ENCODE data around the gene SPAG17. TPM values are rescaled to one million over a fixed set of nuclear protein-coding genes. Genes with fewer than 3 reads are reported as not detected.

The SPAG17 gene
- total and polyA plus RNA-seq, 5 experiments from 2014 or later = not detected

GRCh38 chr1:118158924-118159323 lies 26.1 kb downstream of the SPAG17 start:
- no peak for ATAC-seq

GRCh38 chr1:118157506-118157905 lies 27.5 kb downstream of the SPAG17 start:
- Mint-ChIP-seq H3K4me1 (no peaks in the 10 kb centered on the region), H3K27ac (no peak overlapping the region), H3K4me3 (no peak overlapping the region), H3K9me3 (peaks cover 0 to 2% (median 0%) of the 10 kb centered on the region in 9 donors), H3K36me3 (no peaks in the 10 kb centered on the region), H3K27me3 (peaks cover 0 to 9% (median 3%) of the 10 kb centered on the region in 5 donors)
- DNase-seq = no peak
- ATAC-seq = no peak
- POLR2A ChIA-PET = no interaction called here

More at GRCh38 chr1:118158924-118159323, 26.1 kb downstream of the SPAG17 start:
- Mint-ChIP-seq H3K4me1 (no peaks in the 10 kb centered on the region), H3K9me3 (peaks cover 0 to 2% (median 0%) of the 10 kb centered on the region in 9 donors), H3K27ac (no peak overlapping the region), H3K36me3 (no peaks in the 10 kb centered on the region), H3K27me3 (peaks cover 0 to 9% (median 3%) of the 10 kb centered on the region in 5 donors), H3K4me3 (no peak overlapping the region)
- no peak for DNase-seq
- POLR2A ChIA-PET = no interaction called here

DNA sequence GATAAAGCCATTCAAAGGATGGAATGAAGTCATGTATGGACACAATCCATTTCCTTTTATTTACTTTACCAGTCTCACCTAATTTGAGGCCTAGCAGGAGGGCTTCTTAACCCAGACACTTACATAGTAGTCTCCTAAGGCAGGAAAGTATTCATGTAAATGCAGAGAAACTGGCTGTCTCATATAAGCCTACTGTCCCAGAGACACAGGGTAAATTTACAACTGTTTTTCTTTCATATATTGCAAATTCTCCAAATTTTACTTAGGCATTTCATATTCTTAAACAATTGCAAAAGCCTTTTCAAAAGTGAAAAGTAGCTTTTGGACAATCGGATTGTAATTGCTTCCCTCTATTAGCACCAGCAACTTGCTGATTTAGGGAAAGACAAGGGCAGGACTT lies 29.9 kb downstream of the SPAG17 start:
- Mint-ChIP-seq H3K4me3 (no peak overlapping the region), H3K9me3 (no peaks in the 10 kb centered on the region), H3K27me3 (peaks cover 0 to 3% (median 0%) of the 10 kb centered on the region in 5 donors), H3K27ac (no peak overlapping the region), H3K4me1 (no peaks in the 10 kb centered on the region), H3K36me3 (no peaks in the 10 kb centered on the region)
- ATAC-seq (no peak), DNase-seq (no peak)
- POLR2A ChIA-PET = no interaction called here

DNA sequence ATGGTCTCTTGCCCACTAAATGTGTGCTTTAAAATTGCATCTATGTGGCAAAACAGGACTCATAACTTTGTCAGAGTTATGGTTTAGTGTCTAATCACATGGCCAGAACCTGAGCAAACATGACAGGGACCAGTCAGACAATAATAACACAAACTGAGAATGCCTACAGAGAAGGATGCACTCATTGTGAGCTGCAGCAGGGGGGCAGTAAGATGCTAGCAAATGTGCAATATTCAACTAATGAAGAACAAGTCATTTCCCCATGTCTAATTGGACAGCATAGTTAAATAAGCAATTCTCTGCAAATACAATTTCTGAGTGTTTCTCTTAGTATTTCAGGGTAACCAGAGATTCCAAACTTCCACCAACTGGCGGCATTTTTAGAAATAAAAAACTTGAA lies 30.8 kb downstream of the SPAG17 start:
- no peaks in the 10 kb centered on the region for H3K4me1 Mint-ChIP-seq
- H3K27me3 Mint-ChIP-seq = peaks cover 0 to 3% (median 0%) of the 10 kb centered on the region in 5 donors
- no peak overlapping the region for H3K27ac Mint-ChIP-seq
- no peak for DNase-seq
- H3K36me3 Mint-ChIP-seq = no peaks in the 10 kb centered on the region
- no peaks in the 10 kb centered on the region for H3K9me3 Mint-ChIP-seq
- ATAC-seq = no peak
- POLR2A ChIA-PET = no interaction called here
- H3K4me3 Mint-ChIP-seq = no peak overlapping the region

DNA sequence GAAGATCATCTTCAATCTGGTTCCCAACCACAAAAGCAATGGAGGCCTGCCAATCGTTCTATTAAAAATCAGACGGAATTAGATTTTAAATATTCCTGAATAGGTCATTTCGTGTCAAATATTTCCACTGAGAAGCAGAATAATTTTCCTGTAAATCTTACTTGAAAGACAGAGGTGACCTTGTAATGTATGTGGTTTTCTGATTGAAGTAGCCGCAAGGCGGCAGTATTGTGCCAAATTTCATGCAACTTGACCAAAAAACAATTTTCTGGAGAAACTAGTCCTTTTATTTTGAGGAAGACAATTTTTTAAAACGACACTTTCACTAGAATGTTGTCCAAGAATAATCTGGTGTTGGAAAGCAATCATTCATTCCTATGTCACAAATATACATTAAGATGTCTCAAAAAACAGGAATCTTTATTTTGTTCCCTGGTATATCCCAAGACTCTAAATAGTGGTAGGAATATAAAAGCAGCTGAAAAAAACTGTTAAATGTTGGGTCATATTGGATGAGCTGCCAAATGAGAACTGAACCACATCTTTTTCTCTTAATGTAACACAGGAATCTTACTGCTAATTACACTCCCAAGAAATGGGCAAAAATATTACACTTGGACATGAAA lies 33.6 kb downstream of the SPAG17 start:
- H3K27ac Mint-ChIP-seq = no peak overlapping the region
- no peaks in the 10 kb centered on the region for H3K9me3 Mint-ChIP-seq
- H3K36me3 Mint-ChIP-seq = no peaks in the 10 kb centered on the region
- POLR2A ChIA-PET = no interaction called here
- peaks cover 0 to 3% (median 0%) of the 10 kb centered on the region in 5 donors for H3K27me3 Mint-ChIP-seq
- DNase-seq (no peak), ATAC-seq (no peak)
- H3K4me3 Mint-ChIP-seq = no peak overlapping the region
- no peaks in the 10 kb centered on the region for H3K4me1 Mint-ChIP-seq

- Mint-ChIP-seq H3K4me3 (no peak overlapping the region), H3K27me3 (peaks cover 0 to 3% (median 0%) of the 10 kb centered on the region in 5 donors), H3K27ac (no peak overlapping the region), H3K9me3 (no peaks in the 10 kb centered on the region), H3K4me1 (no peaks in the 10 kb centered on the region), H3K36me3 (no peaks in the 10 kb centered on the region)
- POLR2A ChIA-PET = no interaction called here
- DNase-seq (no peak), ATAC-seq (no peak)
Measured at GRCh38 chr1:118149799-118150198, 35.2 kb downstream of the SPAG17 start.

- Mint-ChIP-seq H3K27ac (no peak overlapping the region), H3K9me3 (no peaks in the 10 kb centered on the region), H3K27me3 (peaks cover 0 to 10% (median 0%) of the 10 kb centered on the region in 5 donors), H3K4me1 (no peaks in the 10 kb centered on the region), H3K4me3 (no peak overlapping the region), H3K36me3 (no peaks in the 10 kb centered on the region)
- DNase-seq = no peak
- ATAC-seq = no peak
- POLR2A ChIA-PET = no interaction called here
Measured at GRCh38 chr1:118148034-118148433, 37.0 kb downstream of the SPAG17 start.

- H3K9me3 Mint-ChIP-seq = no peaks in the 10 kb centered on the region
- no peak overlapping the region for H3K27ac Mint-ChIP-seq
- H3K4me3 Mint-ChIP-seq = no peak overlapping the region
- H3K4me1 Mint-ChIP-seq = no peaks in the 10 kb centered on the region
- peaks cover 0 to 10% (median 0%) of the 10 kb centered on the region in 5 donors for H3K27me3 Mint-ChIP-seq
- ATAC-seq = no peak
- no peaks in the 10 kb centered on the region for H3K36me3 Mint-ChIP-seq
- POLR2A ChIA-PET = no interaction called here
- DNase-seq = no peak
Measured at GRCh38 chr1:118147522-118147921, 37.5 kb downstream of the SPAG17 start.

DNA sequence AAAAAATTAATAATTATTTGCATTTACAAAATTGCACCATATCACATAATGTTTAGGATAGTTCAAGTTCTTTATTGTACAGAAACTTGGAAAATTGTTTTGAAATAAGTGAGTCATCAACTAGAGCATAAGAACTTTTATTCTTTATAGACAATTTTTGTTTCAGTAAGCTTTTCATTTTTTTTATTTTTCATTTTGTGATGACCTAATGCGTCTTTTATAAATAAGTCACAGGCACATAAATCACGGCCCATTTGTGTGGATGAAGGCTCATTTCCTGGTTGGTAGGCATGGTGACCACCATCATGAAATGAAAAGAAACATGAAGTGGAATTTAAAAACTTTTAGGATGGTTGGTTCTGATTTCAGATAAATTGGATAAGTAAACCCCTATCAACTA lies 39.3 kb downstream of the SPAG17 start:
- POLR2A ChIA-PET = no interaction called here

GRCh38 chr1:118144684-118145083 lies 40.3 kb downstream of the SPAG17 start:
- peaks cover 0 to 10% (median 1%) of the 10 kb centered on the region in 5 donors for H3K27me3 Mint-ChIP-seq
- no peaks in the 10 kb centered on the region for H3K36me3 Mint-ChIP-seq
- peaks cover 0 to under 1% (median 0%) of the 10 kb centered on the region in 9 donors for H3K9me3 Mint-ChIP-seq
- ATAC-seq (no peak), DNase-seq (no peak)
- H3K27ac Mint-ChIP-seq = no peak overlapping the region
- POLR2A ChIA-PET = no interaction called here
- H3K4me1 Mint-ChIP-seq = no peaks in the 10 kb centered on the region
- no peak overlapping the region for H3K4me3 Mint-ChIP-seq

More for the DNA sequence above, 39.3 kb downstream of the SPAG17 start:
- Mint-ChIP-seq H3K36me3 (no peaks in the 10 kb centered on the region), H3K27me3 (peaks cover 0 to 10% (median 0%) of the 10 kb centered on the region in 5 donors), H3K4me3 (no peak overlapping the region), H3K27ac (no peak overlapping the region), H3K9me3 (no peaks in the 10 kb centered on the region), H3K4me1 (no peaks in the 10 kb centered on the region)
- ATAC-seq (no peak), DNase-seq (no peak)

GRCh38 chr1:118143831-118144230 lies 41.2 kb downstream of the SPAG17 start:
- H3K4me1 Mint-ChIP-seq = no peaks in the 10 kb centered on the region
- no peaks in the 10 kb centered on the region for H3K36me3 Mint-ChIP-seq
- ATAC-seq (no peak), DNase-seq (no peak)
- POLR2A ChIA-PET = no interaction called here
- peaks cover 2 to 10% (median 3%) of the 10 kb centered on the region in 5 donors for H3K27me3 Mint-ChIP-seq
- H3K27ac Mint-ChIP-seq = no peak overlapping the region
- peaks cover 0 to 6% (median 0%) of the 10 kb centered on the region in 9 donors for H3K9me3 Mint-ChIP-seq
- no peak overlapping the region for H3K4me3 Mint-ChIP-seq

DNA sequence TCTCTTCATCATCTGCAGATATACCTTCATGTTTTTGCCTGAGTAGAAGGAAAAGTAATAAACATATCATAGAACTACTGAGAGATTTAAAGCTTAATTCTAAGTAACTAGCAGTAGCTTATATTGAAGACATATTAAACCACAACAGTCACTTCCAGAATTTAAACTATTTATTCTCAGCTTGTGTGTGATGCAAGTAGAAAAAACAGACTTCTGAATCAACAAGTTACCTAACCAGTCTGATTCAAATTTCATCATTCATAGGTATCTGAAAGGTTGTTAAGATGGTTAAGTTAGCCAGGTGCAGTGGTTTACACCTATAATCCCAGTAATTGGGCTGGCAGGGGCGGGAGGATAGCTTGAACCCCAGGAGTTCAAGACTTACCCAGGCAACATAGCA lies 41.9 kb downstream of the SPAG17 start:
- Mint-ChIP-seq H3K4me1 (no peaks in the 10 kb centered on the region), H3K9me3 (peaks cover 0 to 10% (median 0%) of the 10 kb centered on the region in 9 donors), H3K36me3 (no peaks in the 10 kb centered on the region), H3K27ac (no peak overlapping the region), H3K4me3 (no peak overlapping the region), H3K27me3 (peaks cover 2 to 10% (median 3%) of the 10 kb centered on the region in 5 donors)
- POLR2A ChIA-PET = no interaction called here
- no peak for DNase-seq
- ATAC-seq = no peak

DNA sequence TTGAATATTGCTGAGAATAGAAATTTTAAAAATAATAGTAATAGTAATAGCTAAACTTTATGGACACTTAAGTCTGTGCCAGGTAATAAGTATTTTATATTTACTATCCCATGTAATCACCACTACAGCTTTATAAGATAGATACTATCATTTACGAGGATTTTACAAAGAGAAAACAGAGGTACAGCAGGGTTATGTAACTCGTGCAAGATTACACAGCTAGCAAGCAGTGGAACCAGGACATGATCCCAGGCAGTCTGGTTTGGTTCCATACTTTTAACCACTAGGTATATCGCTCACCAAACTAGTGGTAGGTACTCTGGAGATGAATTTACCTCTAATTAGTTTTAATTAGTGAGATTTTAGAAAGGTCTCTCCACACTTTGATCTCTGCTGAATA lies 42.5 kb downstream of the SPAG17 start:
- H3K4me1 Mint-ChIP-seq = no peaks in the 10 kb centered on the region
- POLR2A ChIA-PET = no interaction called here
- no peaks in the 10 kb centered on the region for H3K36me3 Mint-ChIP-seq
- DNase-seq (no peak), ATAC-seq (no peak)
- H3K27me3 Mint-ChIP-seq = peaks cover 2 to 10% (median 4%) of the 10 kb centered on the region in 5 donors
- H3K4me3 Mint-ChIP-seq = no peak overlapping the region
- no peak overlapping the region for H3K27ac Mint-ChIP-seq
- peaks cover 0 to 10% (median 0%) of the 10 kb centered on the region in 9 donors for H3K9me3 Mint-ChIP-seq

DNA sequence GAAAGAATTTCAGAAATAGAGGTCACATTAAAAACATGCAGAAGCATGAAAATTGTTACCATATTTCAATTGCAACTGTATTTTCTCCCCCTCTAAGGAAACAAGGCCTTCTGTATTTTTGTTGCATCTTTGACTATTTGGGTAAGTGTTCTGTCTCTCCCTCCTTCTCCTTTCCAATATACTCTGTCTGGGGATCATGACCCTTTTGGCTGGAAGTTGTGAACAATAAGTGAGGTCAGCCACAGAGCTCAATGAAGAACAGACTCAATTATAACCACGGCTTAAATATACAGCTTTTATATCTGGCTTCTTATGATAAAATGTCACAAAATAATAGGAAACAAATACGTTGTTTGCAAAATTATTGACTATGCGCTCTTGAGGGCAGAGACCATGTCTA lies 47.1 kb downstream of the SPAG17 start:
- POLR2A ChIA-PET = no interaction called here
- no peak for DNase-seq
- H3K27ac Mint-ChIP-seq = peak overlapping the region in 1 of 10 donors; percentile 65

More for the DNA sequence above, 47.1 kb downstream of the SPAG17 start:
- ATAC-seq = no peak
- Mint-ChIP-seq H3K36me3 (no peaks in the 10 kb centered on the region), H3K4me1 (no peaks in the 10 kb centered on the region), H3K9me3 (peaks cover 0 to 10% (median 0%) of the 10 kb centered on the region in 9 donors), H3K4me3 (no peak overlapping the region), H3K27me3 (peaks cover 5 to 19% (median 7%) of the 10 kb centered on the region in 5 donors)

All from naive thymus-derived CD8-positive, alpha-beta T cell (primary cell).